Neural cell (in vitro differentiated cells): Measurements from ENCODE around the gene KCNMB2.

Experiments used
- CTCF ChIP-seq: fragments of 450-650 bp; IDR thresholded peaks from 2 replicates; pipeline ENCODE4 v1.5.1; 2014; ENCODE audit warnings: antibody characterized with exemption, mild to moderate bottlenecking, moderate library complexity; ENCODE audit not compliant: poor library complexity, severe bottlenecking
- EP300 ChIP-seq: fragments of 450-650 bp; conservative IDR thresholded peaks from 2 replicates; pipeline ENCODE4 v1.6.1; 2014; ENCODE audit warnings: antibody characterized with exemption, mild to moderate bottlenecking, moderate library complexity; ENCODE audit not compliant: poor library complexity, severe bottlenecking
- EZH2 ChIP-seq: fragments of 200-600, 300-800 bp; shearing (Covaris generic), sonication (generic); IDR thresholded peaks from 2 replicates; pipeline ENCODE4 v1.6.1; 2014; ENCODE audit warnings: antibody characterized with exemption, low read length, borderline replicate concordance, mild to moderate bottlenecking; ENCODE audit not compliant: insufficient read depth, poor library complexity, severe bottlenecking
- MXI1 ChIP-seq: fragments of 450-650 bp; conservative IDR thresholded peaks from 2 replicates; pipeline ENCODE4 v1.6.1; 2014; ENCODE audit warnings: antibody characterized with exemption, mild to moderate bottlenecking; ENCODE audit not compliant: poor library complexity, severe bottlenecking
- POLR2AphosphoS5 ChIP-seq: IDR thresholded peaks from 2 replicates; pipeline ENCODE4 v1.6.1; 2012
- RAD21 ChIP-seq: fragments of 450-650 bp; conservative IDR thresholded peaks from 2 replicates; pipeline ENCODE4 v1.6.1; 2014; ENCODE audit warnings: antibody characterized with exemption, mild to moderate bottlenecking, moderate library complexity
- REST ChIP-seq: IDR thresholded peaks from 2 replicates; pipeline ENCODE4 v1.6.1; 2012; ENCODE audit warnings: borderline replicate concordance
- SMC3 ChIP-seq: fragments of 450-650 bp; conservative IDR thresholded peaks from 2 replicates; pipeline ENCODE4 v1.6.1; 2014; ENCODE audit warnings: antibody characterized with exemption, mild to moderate bottlenecking, moderate library complexity; ENCODE audit not compliant: poor library complexity
- TAF1 ChIP-seq: IDR thresholded peaks from 2 replicates; pipeline ENCODE4 v1.6.1; 2012; ENCODE audit warnings: low read depth

- no peak for TF ChIP-seq CTCF
- no peak for TF ChIP-seq POLR2AphosphoS5
- TF ChIP-seq EZH2 = no peak
- TF ChIP-seq TAF1 = no peak
- TF ChIP-seq REST = no peak
- TF ChIP-seq MXI1 = no peak
- no peak for TF ChIP-seq EP300
- no peak for TF ChIP-seq SMC3
- no peak for TF ChIP-seq RAD21
Measured at GRCh38 chr3:178699364-178699763, 163.1 kb downstream of the KCNMB2 start.
